ENCODE results near the gene VARS2. TPM values are rescaled to one million over a fixed set of nuclear protein-coding genes. Genes with fewer than 3 reads are reported as not detected.
"Not testable (repeated sequence)": the region's sequence is repeated elsewhere in the genome, so short reads cannot be mapped to it uniquely, and the experiment has no call there.

The VARS2 gene
- total RNA-seq, 2 experiments from 2014 or later, result 83.0 to 84.0 TPM

- Mint-ChIP-seq H3K4me3 (no peak overlapping the region), H3K9me3 (no peaks in the 10 kb centered on the region), H3K36me3 (ENCODE audit: low read depth) (peaks cover 45% of the 10 kb centered on the region), H3K27ac (no peak overlapping the region), H3K27me3 (no peaks in the 10 kb centered on the region), H3K4me1 (ENCODE audit: low read depth) (peaks cover 18% of the 10 kb centered on the region)
- ChIA-PET POLR2A (interaction anchor here (0.6 to 0.8 kb wide), 3 partner anchors 87 to 440 kb away, joined by 3 to 4 read pairs (median 3); no protein-coding TSS in a partner anchor), CTCF (interaction anchor here (0.7 to 9.2 kb wide), 7 partner anchors 11 to 169 kb away, joined by 3 to 116 read pairs (median 3); partner anchors contain the start of gene GTF2H4)
- TF ChIP-seq CTCF (IDR thresholded peaks at IDR 0.05), result no peak
- no peak for DNase-seq
- intact Hi-C loops (cut with micrococcal nuclease), result loop anchor here (5.0 kb wide), 1 partner anchor 169 kb away; no protein-coding TSS in a partner anchor
- ATAC-seq, result no peak
Observed at GRCh38 chr6:30918670-30919069, 4.6 kb downstream of the VARS2 start.

DNA sequence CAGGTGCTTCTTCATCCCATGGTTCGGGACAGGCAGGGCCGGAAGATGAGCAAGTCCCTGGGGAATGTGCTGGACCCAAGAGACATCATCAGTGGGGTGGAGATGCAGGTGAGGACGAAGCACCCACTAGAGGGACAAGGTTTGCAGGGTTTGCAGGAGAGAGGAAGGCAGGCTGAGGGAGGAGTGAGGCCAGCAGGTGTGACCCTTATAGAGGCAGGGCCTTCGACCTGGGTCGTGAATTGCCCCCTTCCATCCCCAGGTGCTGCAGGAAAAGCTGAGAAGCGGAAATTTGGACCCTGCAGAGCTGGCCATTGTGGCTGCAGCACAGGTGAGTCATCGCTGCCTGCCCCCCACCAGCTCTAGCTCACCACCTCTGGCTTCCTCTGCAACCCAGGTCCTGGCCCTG, 8.4 kb downstream of the VARS2 start:
- intact Hi-C loops (cut with micrococcal nuclease), result no loop called here
- no peaks in the 10 kb centered on the region for H3K27me3 Mint-ChIP-seq
- no peak overlapping the region for H3K4me3 Mint-ChIP-seq
- no peaks in the 10 kb centered on the region for H3K9me3 Mint-ChIP-seq
- no peak for DNase-seq
- no peak for TF ChIP-seq CTCF (IDR thresholded peaks at IDR 0.05)
- no peak overlapping the region for H3K27ac Mint-ChIP-seq
- no peaks in the 10 kb centered on the region for H3K4me1 Mint-ChIP-seq (ENCODE audit: low read depth)
- no peak for ATAC-seq
- POLR2A ChIA-PET, result interaction anchor here (0.9 kb wide), 1 partner anchor 179 kb away, joined by 3 read pairs; no protein-coding TSS in a partner anchor
- CTCF ChIA-PET, result interaction anchor here (0.9 kb wide), 1 partner anchor 158 kb away, joined by 3 read pairs; no protein-coding TSS in a partner anchor
- H3K36me3 Mint-ChIP-seq (ENCODE audit: low read depth), result peaks cover 40% of the 10 kb centered on the region

- H3K36me3 Mint-ChIP-seq (ENCODE audit: low read depth), result peaks cover 50% of the 10 kb centered on the region
- H3K27ac Mint-ChIP-seq; intact Hi-C loops (cut with micrococcal nuclease); H3K4me3 Mint-ChIP-seq; H3K9me3 Mint-ChIP-seq; ATAC-seq; DNase-seq; H3K4me1 Mint-ChIP-seq (ENCODE audit: low read depth); H3K27me3 Mint-ChIP-seq: not testable (repeated sequence)
- CTCF ChIA-PET, result interaction anchor here (1.1 to 1.5 kb wide), 2 partner anchors 8 to 145 kb away, joined by 3 read pairs; no protein-coding TSS in a partner anchor
- POLR2A ChIA-PET, result interaction anchor here (0.6 kb wide), 1 partner anchor 31 kb away, joined by 3 read pairs; no protein-coding TSS in a partner anchor
Observed at GRCh38 chr6:30924040-30924627, 10.1 kb downstream of the VARS2 start.

DNA sequence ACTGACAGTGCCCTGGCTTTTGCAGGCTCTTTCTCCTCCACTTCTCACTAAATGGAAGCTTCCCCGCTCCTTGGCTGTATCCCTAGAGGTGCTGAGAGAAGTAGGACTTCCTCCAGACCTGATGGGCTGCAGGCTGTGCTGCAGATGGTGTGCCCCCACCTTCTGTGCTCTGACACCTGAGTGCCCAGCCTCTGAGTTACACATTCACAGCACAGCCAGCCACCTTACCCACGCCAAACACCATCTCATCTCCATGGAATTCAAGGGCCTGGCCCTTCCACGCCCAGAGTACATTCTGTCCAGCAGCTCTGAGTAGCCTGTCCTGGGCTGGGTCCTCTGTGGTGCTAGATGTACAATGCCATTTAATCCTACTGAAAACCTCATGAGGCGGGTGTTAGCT, 12.6 kb downstream of the VARS2 start:
- ATAC-seq, result no peak
- POLR2A ChIA-PET, result interaction anchor here (1.0 to 2.3 kb wide), 3 partner anchors 9 to 13 kb away, joined by 4 to 8 read pairs (median 6); partner anchors contain the start of gene VARS2
- intact Hi-C loops (cut with micrococcal nuclease), result no loop called here
- Mint-ChIP-seq H3K4me1 (ENCODE audit: low read depth) (no peaks in the 10 kb centered on the region), H3K27me3 (no peaks in the 10 kb centered on the region), H3K27ac (no peak overlapping the region), H3K4me3 (no peak overlapping the region), H3K9me3 (peaks cover 8% of the 10 kb centered on the region), H3K36me3 (ENCODE audit: low read depth) (peaks cover 43% of the 10 kb centered on the region)
- no peak for DNase-seq
- TF ChIP-seq CTCF (IDR thresholded peaks at IDR 0.05), result no peak
- CTCF ChIA-PET, result interaction anchor here (0.9 to 1.6 kb wide), 2 partner anchors 11 to 55 kb away, joined by 3 to 4 read pairs; no protein-coding TSS in a partner anchor

DNA sequence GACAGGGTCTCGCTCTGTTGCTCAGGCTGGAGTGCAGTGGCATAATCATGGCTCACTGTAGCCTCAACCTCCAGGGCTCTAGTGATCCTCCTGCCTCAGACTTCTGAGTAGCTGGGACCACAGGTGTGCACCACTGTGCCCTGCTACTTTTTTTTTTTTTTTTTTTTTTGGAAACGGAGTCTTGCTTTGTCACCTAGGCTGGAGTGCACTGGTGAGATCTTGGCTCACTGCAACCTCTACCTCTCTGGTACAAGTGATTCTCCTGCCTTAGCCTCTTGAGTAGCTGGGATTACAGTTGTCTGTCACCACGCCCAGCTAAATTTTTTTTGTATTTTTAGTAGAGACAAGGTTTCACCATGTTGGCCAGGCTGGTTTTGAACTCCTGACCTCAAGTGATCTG, 13.0 kb downstream of the VARS2 start:
- H3K4me3 Mint-ChIP-seq; H3K27me3 Mint-ChIP-seq; H3K4me1 Mint-ChIP-seq (ENCODE audit: low read depth); H3K9me3 Mint-ChIP-seq; ATAC-seq; intact Hi-C loops (cut with micrococcal nuclease); DNase-seq; H3K27ac Mint-ChIP-seq: not testable (repeated sequence)
- ChIA-PET CTCF (interaction anchor here (0.9 to 1.6 kb wide), 2 partner anchors 11 to 55 kb away, joined by 3 to 4 read pairs; no protein-coding TSS in a partner anchor), POLR2A (interaction anchor here (2.3 kb wide), 1 partner anchor 9 kb away, joined by 6 read pairs; no protein-coding TSS in a partner anchor)
- H3K36me3 Mint-ChIP-seq (ENCODE audit: low read depth), result peaks cover 42% of the 10 kb centered on the region

DNA sequence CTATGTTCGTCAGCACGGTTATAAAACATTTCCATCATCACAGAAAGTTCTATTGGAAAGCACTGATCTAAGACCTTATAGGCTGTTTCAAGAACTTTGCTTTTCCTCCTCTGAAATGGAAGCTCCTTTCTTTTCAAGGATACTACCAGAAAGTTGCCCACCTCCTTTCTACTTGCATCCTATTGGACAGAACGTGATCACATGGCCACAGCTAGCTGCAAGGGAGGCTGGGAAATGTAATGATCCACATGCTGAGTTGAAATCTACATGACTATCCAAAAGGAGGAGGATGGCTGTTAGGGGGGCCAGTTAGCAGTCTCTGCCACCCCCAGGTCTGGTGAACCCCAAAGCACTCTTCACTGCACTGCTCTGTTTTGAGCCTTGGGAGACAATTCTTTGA, 14.6 kb downstream of the VARS2 start:
- H3K9me3 Mint-ChIP-seq, result peaks cover 8% of the 10 kb centered on the region
- no peak for ATAC-seq
- POLR2A ChIA-PET, result interaction anchor here (0.7 kb wide), 1 partner anchor 472 kb away, joined by 3 read pairs; no protein-coding TSS in a partner anchor
- peak; percentile 30 for DNase-seq
- no peaks in the 10 kb centered on the region for H3K4me1 Mint-ChIP-seq (ENCODE audit: low read depth)
- no peaks in the 10 kb centered on the region for H3K27me3 Mint-ChIP-seq
- no peak overlapping the region for H3K4me3 Mint-ChIP-seq
- peaks cover 36% of the 10 kb centered on the region for H3K36me3 Mint-ChIP-seq (ENCODE audit: low read depth)
- TF ChIP-seq CTCF (IDR thresholded peaks at IDR 0.05), result no peak
- intact Hi-C loops (cut with micrococcal nuclease), result no loop called here
- CTCF ChIA-PET, result interaction anchor here (1.3 kb wide), 1 partner anchor 151 kb away, joined by 5 read pairs; no protein-coding TSS in a partner anchor
- H3K27ac Mint-ChIP-seq, result no peak overlapping the region

Measured in activated CD8-positive, alpha-beta T cell treated with anti-CD3 and anti-CD28 coated beads for 36 hours (primary cell).